TTC549 (cell line): ENCODE measurements around the gene ANKRD11.
"Not testable (repeated sequence)": the region's sequence is repeated elsewhere in the genome, so short reads cannot be mapped to it uniquely, and the experiment has no call there.

ENCODE experiments used
- FAIRE-seq: peaks from 2 replicates; lab custom pipeline; 2012; peaks lifted over from hg19 to GRCh38; lab: Jason Lieb, UNC

Gene ANKRD11

GRCh38 chr16:89428605-89429004 lies 61.8 kb downstream of the ANKRD11 start:
- not testable (repeated sequence) for FAIRE-seq

- no peak for FAIRE-seq
Measured at GRCh38 chr16:89426736-89427530, 63.4 kb downstream of the ANKRD11 start.

- no peak for FAIRE-seq
Measured at GRCh38 chr16:89425523-89425922, 64.8 kb downstream of the ANKRD11 start.

- FAIRE-seq = no peak
Measured at GRCh38 chr16:89423681-89424260, 66.6 kb downstream of the ANKRD11 start.

- no peak for FAIRE-seq
Measured at GRCh38 chr16:89422905-89423630, 67.3 kb downstream of the ANKRD11 start.

- no peak for FAIRE-seq
Measured at GRCh38 chr16:89422527-89422904, 67.8 kb downstream of the ANKRD11 start.

- not testable (repeated sequence) for FAIRE-seq
Measured at GRCh38 chr16:89421300-89421699, 69.1 kb downstream of the ANKRD11 start.

GRCh38 chr16:89420204-89420603 lies 70.2 kb downstream of the ANKRD11 start:
- no peak for FAIRE-seq

- FAIRE-seq = no peak
Measured at GRCh38 chr16:89418352-89418751, 72.0 kb downstream of the ANKRD11 start.

- FAIRE-seq = no peak
Measured at GRCh38 chr16:89417352-89417751, 73.0 kb downstream of the ANKRD11 start.

GRCh38 chr16:89413811-89414585 lies 76.4 kb downstream of the ANKRD11 start:
- no peak for FAIRE-seq

- FAIRE-seq = no peak
Measured at GRCh38 chr16:89412811-89413210, 77.5 kb downstream of the ANKRD11 start.

GRCh38 chr16:89411335-89411850 lies 79.0 kb downstream of the ANKRD11 start:
- no peak for FAIRE-seq

- FAIRE-seq = no peak
Measured at GRCh38 chr16:89410794-89411309, 79.5 kb downstream of the ANKRD11 start.

- FAIRE-seq = no peak
Measured at GRCh38 chr16:89410322-89410721, 80.0 kb downstream of the ANKRD11 start.

GRCh38 chr16:89409161-89409711 lies 81.1 kb downstream of the ANKRD11 start:
- FAIRE-seq = no peak

- FAIRE-seq = no peak
Measured at GRCh38 chr16:89408315-89408714, 82.0 kb downstream of the ANKRD11 start.

GRCh38 chr16:89407925-89408300 lies 82.4 kb downstream of the ANKRD11 start:
- no peak for FAIRE-seq

- FAIRE-seq = no peak
Measured at GRCh38 chr16:89407282-89407924, 83.0 kb downstream of the ANKRD11 start.

GRCh38 chr16:89406277-89406888 lies 84.0 kb downstream of the ANKRD11 start:
- no peak for FAIRE-seq

GRCh38 chr16:89404561-89404960 lies 85.8 kb downstream of the ANKRD11 start:
- FAIRE-seq = no peak
